Umbilical cord (tissue), 2 donors: ENCODE data around the gene TBX21. TPM values are rescaled to one million over a fixed set of nuclear protein-coding genes. Genes with fewer than 3 reads are reported as not detected.
"Not testable (repeated sequence)": the region's sequence is repeated elsewhere in the genome, so short reads cannot be mapped to it uniquely, and the experiment has no call there.

Experiments used
- DNase-seq: peaks from one replicate; pipeline ENCODE4 v3.0.0-alpha.2; 2015; ENCODE audit warnings: low spot score
- total RNA-seq: library from RNA; depleted of rRNA; stranded (reverse); fragments of >200 nt; gene quantifications from one replicate; pipeline ENCODE4 v1.2.3, GENCODE V29; 2014; ENCODE audit warnings: low replicate concordance; ENCODE audit not compliant: insufficient read depth

TBX21 gene
- total RNA-seq, 1 donor from 2014 or later, result 1.4 TPM

GRCh38 chr17:47729476-47729875 lies 3.6 kb upstream of the TBX21 start:
- no peak for DNase-seq

- no peak for DNase-seq
These were observed 2.4 kb upstream of the TBX21 start for GRCh38 chr17:47730681-47731080.

- DNase-seq, result no peak
These were observed 1.6 kb upstream of the TBX21 start for GRCh38 chr17:47731396-47731795.

- no peak for DNase-seq
These were observed 513 bp upstream of the TBX21 start for GRCh38 chr17:47732399-47733046.

GRCh38 chr17:47733674-47734410 lies 806 bp downstream of the TBX21 start:
- no peak for DNase-seq

- DNase-seq, result no peak
These were observed 2.1 kb downstream of the TBX21 start for GRCh38 chr17:47735139-47735464.

GRCh38 chr17:47735536-47736011 lies 2.5 kb downstream of the TBX21 start:
- no peak for DNase-seq

- no peak for DNase-seq
These were observed 3.8 kb downstream of the TBX21 start for GRCh38 chr17:47736501-47737495.

- no peak for DNase-seq
These were observed 5.1 kb downstream of the TBX21 start for GRCh38 chr17:47738178-47738577.

- DNase-seq, result no peak
These were observed 6.1 kb downstream of the TBX21 start for GRCh38 chr17:47739150-47739549.

- not testable (repeated sequence) for DNase-seq
These were observed 6.9 kb downstream of the TBX21 start for GRCh38 chr17:47739945-47740344.

- DNase-seq, result no peak
These were observed 8.2 kb downstream of the TBX21 start for GRCh38 chr17:47741109-47741792.

- DNase-seq, result no peak
These were observed 8.7 kb downstream of the TBX21 start for GRCh38 chr17:47741793-47742145.

- no peak for DNase-seq
These were observed 9.5 kb downstream of the TBX21 start for GRCh38 chr17:47742319-47743181.

GRCh38 chr17:47744168-47745036 lies 11.4 kb downstream of the TBX21 start:
- no peak for DNase-seq

- DNase-seq, result no peak
These were observed 12.0 kb downstream of the TBX21 start for GRCh38 chr17:47745037-47745380.

GRCh38 chr17:47751471-47751870 lies 18.4 kb downstream of the TBX21 start:
- no peak for DNase-seq

- no peak for DNase-seq
These were observed 24.4 kb downstream of the TBX21 start for GRCh38 chr17:47757386-47757785.

- DNase-seq, result no peak
These were observed 27.5 kb downstream of the TBX21 start for GRCh38 chr17:47760409-47761140.
